GM18498 (cell line): Measurements from ENCODE around the gene PIK3R5.
A peak's percentile ranks its signal among the peaks of the same experiment; 100 is the strongest.

ENCODE experiments used
- ATAC-seq: cut with Tn5 transposase; IDR thresholded peaks from one replicate; pipeline ENCODE4 v1.9.1; 2021; ENCODE audit warnings: mild to moderate bottlenecking, moderate library complexity; ENCODE audit not compliant: unreplicated experiment

PIK3R5 gene

DNA sequence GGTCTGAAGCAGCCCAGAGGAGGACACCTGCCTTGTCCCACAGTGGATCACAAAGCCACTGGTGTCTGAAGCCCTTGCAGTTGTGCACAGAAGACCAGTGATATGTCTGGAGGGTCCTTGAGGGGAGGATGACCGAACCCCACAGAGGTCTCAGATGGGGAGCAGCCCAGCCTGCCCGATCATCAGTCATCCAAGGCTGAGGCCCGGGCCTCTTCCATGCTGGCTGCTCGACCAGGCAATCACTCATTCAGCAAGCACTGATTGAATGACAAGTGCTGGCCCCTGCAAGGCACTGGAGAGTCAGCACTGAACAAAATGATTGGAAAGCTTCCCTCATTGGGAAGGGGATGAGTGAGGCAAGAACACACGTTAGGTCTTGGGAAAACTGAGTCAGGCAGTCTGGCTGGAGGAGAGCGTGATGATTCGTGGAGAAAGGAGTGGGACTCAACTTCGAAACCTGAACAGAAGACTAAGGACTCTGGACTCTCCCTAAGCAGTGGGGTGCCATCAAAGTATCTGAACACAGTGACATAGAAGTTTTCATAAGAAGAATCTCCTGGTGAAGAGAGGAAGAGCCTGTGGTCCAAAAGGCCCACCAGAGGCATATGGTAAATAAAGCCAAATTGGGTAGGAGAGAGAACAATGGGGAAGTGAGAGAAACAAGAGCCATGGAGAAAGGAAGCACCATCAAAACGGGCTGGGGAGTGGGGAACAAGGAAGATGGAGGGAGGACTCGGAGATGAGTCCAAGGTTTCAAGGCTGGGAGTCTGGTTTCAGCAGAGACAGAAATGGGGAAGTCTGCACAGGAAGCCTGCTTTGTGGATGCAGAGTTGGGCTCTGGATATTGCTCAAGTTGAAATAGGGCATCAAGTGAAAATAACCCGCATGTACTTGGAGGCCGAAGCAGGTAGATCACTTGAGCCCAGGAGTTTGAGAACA lies 10.2 kb downstream of the PIK3R5 start:
- no peak for ATAC-seq

DNA sequence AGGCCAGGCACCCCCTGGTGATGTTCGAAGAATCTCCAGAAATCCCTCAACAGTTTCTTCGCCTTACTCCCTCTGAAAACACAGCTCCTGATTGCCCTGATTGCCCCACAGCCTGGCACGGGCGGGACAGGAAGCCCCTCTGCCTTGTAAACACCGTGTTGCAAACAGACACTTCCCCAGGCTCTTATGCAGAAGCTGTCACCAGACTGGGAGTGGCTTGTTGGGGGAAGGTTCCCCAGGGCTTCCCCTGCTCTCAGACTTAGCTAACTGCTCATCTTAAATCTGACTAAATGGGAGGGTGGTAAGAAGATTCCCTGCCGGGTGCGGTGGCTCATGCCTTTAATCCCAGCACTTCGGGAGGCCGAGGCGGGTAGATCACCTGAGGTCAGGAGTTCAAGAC lies 11.2 kb downstream of the PIK3R5 start:
- peak; percentile 49 for ATAC-seq

DNA sequence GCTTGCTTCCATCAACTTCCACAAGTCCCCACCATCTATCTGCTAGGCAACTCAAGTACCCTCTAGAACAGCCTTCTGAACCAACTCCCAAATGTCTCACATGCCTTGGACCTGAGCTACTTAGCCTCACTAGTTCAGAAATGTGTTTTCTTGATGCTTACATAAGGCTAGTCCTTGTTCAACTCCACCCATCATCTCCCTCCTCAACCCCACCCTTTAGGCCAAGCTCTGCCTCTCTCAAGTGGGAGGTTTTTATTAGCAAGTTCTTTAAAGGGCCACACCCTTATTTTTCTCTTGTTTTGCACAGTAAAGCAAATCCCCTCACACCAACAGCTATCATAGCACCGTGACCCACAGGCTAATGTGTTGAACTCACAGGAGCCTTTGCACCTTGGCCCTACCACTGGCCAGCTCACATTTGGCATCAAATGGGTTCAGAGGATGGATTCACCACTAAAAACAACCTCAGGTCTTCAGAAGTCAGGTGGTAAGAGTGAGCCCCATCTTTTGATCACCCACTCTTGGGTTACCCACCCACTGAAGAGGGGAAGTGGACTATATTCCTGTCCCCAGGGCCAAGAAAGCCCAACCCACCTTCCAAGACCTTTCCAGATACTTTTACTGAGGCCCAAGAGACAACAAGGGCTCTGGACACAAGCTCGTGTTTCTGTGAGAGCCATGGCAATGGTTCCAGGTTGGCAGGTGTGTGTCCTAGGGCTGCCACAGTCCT lies 12.2 kb downstream of the PIK3R5 start:
- ATAC-seq = no peak

DNA sequence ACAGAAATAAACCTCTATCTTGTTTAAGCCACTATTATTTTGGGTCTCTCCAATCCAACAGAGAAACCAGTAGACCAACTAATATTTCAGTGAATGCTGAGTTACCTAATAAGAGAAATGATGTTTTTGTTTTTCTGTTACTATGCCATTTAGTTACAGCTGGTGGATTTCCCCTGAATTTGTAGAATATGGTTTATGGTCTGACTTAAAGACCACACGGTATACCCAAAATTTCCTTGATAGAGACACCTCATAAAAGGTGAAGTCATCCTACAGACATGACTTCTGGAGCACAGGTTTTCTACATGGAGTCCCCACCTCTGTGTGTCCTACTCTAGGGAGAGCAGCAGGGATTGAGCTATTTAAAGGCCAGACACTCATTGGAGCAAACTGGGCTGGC lies 13.3 kb downstream of the PIK3R5 start:
- no peak for ATAC-seq

DNA sequence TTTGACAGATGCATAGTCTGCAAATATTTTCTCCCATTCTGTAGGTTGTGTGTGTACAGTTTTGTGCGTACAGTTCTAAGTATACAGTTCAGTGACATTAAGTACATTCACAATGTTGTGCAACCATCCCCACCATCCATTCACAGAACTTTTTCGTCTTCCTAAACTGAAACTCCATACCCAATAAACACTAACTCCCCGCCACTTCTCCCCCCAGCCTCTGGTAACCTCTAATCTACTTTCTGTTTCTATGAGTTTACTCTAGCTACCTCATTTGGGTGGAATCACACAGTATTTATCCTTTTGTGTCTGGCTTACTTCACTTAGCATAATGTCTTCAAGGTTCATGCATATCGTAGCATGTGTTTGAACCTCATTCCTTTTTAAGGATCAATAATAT lies 14.3 kb downstream of the PIK3R5 start:
- no peak for ATAC-seq

DNA sequence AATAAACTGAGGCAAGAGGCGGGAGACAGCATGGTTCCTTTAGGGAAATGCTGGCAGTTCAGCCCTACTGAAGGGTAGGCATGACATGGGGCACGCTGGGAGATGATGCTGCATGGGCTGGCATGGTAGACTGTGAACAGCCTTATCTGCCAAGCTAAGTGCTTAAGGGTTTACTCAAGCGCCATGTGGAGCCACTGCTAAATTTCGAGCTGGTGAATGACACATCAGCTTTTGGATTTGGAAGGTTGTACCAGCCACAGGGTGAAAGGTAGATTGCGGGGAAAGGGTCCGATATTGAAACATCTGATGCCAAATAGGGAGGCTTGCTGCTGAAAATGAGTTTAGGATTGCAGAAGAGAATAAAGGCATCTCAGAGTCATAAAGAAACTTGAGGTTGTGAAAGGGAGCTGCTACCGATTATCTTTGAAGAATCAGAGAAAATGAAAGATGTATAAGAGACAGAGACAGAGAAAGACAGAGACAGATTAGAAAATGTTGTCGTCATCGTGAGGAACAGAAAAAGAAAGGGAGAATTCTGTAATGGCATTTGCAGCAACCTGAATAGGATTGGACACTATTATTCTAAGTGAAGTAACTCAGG lies 16.3 kb downstream of the PIK3R5 start:
- ATAC-seq = no peak

DNA sequence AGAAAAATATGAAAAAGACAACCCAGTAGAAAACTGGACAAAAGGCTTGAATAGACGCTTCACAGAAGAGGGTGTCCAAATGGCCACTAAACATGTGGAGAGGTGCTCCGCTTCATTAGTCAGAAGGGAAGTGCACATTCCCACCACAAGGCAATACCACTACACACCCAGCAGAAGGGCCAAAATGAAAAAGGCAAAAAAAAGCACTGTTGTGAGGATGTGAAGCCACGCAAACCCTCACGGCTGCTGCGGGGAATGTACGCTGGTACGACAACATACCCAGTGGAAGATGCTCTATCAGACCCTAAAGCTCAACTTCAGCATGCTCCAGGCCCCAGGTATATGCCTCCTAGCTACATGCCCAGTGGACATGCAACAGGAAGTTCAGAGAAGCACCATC lies 17.0 kb downstream of the PIK3R5 start:
- no peak for ATAC-seq

DNA sequence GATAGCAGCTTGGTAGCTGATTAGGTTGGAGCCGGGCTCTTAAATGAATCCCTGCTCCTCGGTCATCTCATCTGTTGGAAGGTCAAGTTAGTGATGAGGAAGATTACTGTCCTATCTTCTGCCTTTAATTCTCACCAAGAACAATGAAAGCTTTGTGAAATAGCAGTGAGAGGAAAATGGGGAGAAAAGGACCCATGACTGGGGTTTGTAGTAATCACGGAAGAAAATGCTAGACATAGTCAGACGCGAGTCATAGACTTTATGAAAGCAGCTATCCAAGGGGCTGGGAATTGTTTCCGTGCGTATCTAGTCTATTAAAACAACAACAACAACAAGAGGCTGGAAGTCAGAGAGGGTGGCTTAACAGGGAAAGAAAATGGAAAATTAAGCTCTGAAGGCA lies 18.3 kb downstream of the PIK3R5 start:
- no peak for ATAC-seq

DNA sequence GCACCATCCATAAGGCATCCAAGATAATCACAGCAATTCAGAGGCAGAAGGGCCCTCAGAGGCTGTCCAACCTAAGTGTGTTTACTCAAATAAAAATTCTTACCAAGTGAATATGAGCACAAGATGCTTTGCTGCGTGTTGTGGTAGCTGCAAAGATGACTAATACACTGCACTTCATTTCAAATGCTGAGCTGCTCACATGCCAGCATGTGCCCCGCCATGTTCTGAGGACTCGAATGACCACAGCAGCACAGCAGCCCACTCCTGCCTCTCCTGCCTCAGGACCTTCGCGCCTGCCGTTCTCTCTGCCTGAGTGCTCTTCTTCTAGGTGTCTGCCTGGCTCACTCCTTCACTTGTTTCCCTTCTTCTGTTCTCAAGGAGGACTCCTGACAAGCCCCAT lies 19.0 kb downstream of the PIK3R5 start:
- no peak for ATAC-seq

DNA sequence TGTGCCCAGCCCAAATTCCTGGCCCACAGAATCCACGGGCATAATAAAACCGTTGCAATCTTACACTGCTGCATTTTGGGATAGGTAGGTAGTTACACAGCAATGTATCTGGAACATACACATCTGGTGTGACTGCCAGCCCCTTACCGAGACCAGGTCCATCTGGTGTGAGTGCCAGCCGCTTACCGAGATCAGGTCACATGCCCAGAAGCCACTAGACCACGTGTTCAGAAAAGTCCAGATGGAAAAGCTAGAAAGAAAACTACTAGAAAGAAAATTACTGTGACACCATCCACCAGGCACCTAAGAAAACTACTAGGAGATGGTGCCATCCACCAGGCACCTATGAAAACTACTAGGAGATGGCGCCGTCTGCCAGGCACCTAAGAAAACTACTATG lies 19.4 kb downstream of the PIK3R5 start:
- ATAC-seq = no peak

DNA sequence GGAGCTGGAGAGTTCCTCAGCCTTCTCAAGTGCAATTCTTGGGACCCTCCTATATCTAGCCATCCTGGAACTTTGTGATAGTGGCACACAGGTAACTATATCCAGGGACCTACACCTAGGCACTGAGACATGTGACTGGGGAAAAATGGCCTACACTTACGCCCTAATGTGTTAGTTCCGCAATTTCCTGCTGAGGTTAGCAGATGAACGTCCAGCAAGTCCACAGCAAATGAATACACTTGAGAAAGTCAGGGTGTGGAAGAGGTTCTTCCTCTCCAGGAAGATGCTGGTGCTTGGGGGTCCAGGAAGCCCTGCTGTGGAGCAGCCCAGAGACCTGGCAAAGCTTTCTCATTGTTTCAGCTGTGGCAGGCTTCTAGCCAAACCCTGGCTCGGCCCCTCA lies 20.8 kb downstream of the PIK3R5 start:
- ATAC-seq = no peak

DNA sequence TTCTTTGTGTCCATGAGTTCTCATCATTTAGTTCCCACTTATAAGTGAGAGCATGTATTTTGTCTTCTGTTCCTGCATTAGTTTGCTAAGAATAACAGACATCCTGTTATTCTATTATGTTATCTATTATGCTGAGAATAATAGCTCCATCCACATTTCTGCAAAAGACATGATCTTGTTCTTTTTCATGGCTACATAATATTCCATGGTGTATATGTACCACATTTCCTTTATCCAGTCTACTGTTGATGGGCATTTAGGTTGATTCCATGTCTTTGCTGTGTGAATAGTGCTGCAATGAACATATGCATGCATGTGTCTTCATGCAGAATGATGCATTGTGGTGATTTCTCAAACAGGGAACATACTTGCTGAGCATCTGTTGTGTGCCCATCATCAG lies 21.4 kb downstream of the PIK3R5 start:
- no peak for ATAC-seq

DNA sequence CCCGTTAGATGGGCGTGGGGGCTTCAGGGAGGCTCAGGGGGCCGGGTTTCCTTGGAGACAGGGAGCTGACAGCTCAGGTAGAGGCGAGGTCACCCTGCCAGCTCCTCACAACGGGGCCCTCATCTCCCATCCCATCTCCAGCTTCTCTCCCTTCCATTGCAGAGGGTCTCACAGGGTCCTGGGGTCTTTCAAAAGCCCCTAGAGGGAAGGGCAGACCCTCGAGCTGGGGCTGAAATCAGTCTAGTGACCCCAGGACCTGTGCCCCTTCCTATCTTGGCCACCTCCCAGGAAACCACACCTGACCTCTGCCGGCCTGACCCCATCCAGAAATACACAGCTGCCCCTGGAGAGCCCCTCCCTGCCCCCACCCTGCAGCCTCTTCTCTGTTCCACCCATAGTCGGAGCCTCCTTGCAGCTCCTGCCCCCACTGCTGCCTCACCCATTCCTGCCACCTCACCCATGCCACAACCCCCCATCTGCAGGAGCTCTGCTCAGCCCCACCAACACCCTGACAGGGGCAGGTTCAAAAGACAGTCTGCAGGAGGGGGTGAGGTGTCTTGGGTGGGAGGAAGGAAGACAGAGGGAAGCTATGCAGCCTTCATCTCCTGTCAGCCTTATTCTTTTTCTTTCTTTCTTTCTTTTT lies 23.4 kb downstream of the PIK3R5 start:
- ATAC-seq = no peak

DNA sequence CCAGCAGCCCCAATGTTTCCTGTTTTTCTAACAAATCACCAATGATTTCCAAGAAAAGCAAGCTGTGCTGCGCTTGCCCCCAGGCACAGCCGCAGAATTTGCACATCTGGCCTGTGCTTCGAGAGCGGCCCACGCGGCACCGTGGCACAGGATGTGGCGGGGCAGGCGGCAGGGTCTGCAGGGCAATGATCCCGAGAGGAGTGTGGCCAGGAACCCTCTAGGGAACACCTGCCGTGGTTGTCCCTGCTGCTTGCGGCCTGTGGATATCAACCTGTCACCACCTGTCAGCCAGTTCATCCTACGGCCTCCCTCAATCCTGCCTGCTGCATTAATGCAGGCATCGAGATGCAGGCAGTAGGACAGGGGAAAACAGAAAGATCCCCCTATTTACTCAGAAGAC lies 24.0 kb downstream of the PIK3R5 start:
- peak; percentile 73 for ATAC-seq

DNA sequence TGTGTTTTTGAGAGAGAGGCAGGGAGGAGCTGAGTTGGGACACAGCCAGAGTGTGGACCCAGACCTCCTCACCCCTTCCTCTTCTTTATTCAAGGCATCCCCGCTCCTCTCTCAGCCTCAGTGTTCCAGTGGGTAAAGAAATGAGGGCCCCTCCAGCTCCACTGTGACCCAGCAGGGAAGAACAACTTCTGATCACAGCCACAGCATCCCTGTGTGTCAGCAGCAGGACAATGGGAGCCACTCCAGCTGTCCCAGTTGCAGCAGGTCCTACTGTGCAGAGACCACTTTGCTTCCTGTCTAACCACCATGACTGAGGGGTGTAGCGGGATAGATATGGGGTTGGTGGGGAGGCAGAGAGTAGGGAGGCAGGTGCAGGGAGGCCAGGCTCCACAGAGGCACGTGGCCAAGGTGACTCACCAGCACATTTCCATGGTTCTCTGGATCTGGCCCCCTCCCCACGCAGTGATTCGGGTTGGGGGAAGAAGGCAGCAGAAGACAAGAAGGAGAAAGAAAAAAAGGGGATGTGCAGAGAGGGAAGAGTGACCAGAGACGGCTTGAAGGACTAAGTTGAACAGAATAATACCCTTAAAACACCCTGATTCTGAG lies 24.5 kb downstream of the PIK3R5 start:
- peak; percentile 18 for ATAC-seq

DNA sequence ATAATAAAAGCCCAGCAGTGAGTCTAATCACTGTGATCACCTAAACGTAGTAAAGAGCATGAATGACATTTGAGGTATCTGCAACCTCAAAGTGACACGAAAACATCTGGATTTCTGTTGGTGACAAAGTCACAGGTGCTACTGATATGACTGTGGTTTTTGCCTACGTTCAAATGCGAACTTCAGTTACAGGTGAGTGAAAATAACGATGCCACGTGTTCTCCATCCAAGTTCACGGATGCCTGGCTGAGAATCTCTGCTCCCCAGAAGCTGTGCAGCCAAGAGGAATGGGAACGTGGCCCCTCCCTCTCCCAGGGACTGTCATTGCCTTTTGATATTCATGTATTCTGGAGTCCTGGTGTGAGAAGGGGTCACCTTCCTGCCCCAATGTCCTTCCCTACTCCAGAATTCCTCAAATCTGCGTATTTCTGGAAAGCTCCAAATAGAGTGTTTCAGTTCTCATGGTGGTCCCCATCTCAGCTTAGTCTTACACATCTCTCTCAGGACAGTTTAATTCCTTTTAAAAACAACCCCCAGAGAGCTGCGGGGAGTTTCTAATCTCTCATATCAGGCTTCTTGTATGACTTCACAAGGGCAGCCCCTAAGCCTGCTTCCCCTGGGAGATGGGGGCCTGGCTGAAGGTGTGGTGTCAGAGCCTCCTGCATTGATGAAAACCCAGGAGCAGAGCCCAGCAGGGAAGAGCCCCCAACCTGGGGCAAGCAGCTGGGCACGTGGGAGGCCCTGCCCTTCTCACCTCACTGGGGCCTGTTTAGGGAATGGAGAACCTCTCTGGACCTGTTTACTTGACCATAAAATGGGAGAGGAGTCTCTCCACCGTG lies 25.8 kb downstream of the PIK3R5 start:
- no peak for ATAC-seq

DNA sequence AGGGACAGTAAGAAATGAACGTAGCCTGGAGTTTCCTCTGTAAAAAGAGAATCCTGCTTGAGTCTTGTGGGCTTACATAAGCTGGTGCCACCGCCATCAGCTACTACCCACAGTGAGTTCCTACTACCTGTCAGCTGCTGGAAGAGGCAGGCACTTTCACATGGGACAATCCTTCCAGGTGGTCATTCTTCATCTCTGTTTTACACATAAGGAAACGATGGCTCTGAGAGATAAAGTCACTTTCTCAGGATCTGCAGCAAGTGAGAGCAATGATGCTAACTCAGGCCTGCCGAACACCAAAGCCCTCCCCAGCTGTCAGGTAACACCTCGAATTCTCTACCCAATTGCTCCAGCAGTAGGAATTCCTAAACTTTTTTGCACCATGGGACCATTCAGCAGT lies 26.6 kb downstream of the PIK3R5 start:
- ATAC-seq = no peak

DNA sequence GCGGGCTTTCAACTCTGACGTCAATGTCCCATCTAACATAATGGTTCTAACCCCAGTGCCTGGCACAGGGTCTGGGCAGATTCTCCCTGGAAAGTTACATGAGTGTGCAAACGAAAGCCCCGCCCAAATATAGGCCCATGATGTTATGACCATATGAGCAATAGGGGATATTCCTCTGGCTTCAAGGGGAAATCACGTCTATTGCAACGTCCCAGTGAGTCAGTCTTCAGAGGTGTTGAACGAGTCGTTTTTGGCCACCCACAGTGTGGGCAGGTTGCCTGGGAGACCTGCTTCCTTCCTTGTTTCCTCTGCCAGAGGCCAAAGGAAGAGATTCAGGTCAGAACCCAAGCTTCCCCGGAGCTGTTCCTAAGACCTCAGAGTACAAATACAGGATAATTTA lies 30.3 kb downstream of the PIK3R5 start:
- no peak for ATAC-seq

DNA sequence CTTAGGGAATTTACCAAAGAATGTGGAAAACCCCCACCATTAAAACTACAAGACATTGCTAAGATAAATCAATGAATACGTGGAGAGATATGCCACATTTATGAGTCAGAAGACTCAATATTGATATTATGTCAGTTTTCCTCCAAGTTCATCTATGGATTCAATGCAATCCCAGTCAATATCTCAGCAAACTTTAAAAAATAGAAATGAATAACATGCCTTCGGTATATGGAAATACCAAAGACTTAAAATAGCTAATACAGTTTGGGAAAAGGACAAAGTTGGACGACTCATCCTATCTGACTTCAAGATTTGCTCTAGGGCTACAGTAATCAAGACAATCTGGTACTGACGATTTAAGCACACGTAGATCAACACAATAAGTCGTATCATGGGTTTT lies 31.2 kb downstream of the PIK3R5 start:
- ATAC-seq = no peak

DNA sequence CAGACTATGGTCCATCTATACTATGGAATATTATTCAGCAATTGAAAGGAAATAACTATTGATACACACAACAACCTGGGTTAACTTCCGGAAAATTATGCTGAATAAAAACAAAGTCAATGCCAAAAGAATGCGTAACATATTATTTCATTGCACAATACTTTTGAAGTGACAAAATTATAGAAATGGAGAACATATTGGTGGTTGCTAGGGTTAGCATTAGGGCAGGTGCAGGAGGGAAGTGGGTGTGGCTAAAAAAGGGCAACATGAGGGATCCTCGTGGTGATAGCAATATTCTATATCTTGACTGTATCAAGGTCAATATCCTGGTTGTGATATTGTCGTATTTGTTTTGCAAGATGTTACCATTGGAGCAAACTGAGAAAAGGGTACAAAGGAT lies 34.9 kb downstream of the PIK3R5 start:
- no peak for ATAC-seq
